ENCODE results near the gene POLK. TPM values are rescaled to one million over a fixed set of nuclear protein-coding genes. Genes with fewer than 3 reads are reported as not detected.
A peak's percentile ranks its signal among the peaks of the same experiment; 100 is the strongest.

POLK gene
- total RNA-seq, 1 donor = 50.1 TPM

GRCh38 chr5:75538211-75538610 lies 26.5 kb downstream of the POLK start:
- no peak overlapping the region for H3K4me3 ChIP-seq (ENCODE audit: low read depth, low read length)
- TF ChIP-seq, protein P1, sequence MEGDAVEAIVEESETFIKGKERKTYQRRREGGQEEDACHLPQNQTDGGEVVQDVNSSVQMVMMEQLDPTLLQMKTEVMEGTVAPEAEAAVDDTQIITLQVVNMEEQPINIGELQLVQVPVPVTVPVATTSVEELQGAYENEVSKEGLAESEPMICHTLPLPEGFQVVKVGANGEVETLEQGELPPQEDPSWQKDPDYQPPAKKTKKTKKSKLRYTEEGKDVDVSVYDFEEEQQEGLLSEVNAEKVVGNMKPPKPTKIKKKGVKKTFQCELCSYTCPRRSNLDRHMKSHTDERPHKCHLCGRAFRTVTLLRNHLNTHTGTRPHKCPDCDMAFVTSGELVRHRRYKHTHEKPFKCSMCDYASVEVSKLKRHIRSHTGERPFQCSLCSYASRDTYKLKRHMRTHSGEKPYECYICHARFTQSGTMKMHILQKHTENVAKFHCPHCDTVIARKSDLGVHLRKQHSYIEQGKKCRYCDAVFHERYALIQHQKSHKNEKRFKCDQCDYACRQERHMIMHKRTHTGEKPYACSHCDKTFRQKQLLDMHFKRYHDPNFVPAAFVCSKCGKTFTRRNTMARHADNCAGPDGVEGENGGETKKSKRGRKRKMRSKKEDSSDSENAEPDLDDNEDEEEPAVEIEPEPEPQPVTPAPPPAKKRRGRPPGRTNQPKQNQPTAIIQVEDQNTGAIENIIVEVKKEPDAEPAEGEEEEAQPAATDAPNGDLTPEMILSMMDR (IDR thresholded peaks at IDR 0.05; ENCODE audit: insufficient read depth, low read depth, low read length) = no peak
- peak; percentile 24 for DNase-seq (ENCODE audit: low read depth)

- DNase-seq (ENCODE audit: low read depth) = no peak
- TF ChIP-seq, protein P1 (IDR thresholded peaks at IDR 0.05; ENCODE audit: insufficient read depth, low read depth, low read length) = no peak
Observed at GRCh38 chr5:75545131-75545530, 33.4 kb downstream of the POLK start.

GRCh38 chr5:75546830-75547229 lies 35.1 kb downstream of the POLK start:
- TF ChIP-seq, protein P1 (IDR thresholded peaks at IDR 0.05; ENCODE audit: insufficient read depth, low read depth, low read length) = no peak
- no peak overlapping the region for H3K4me3 ChIP-seq (ENCODE audit: low read depth, low read length)
- DNase-seq (ENCODE audit: low read depth) = no peak

More at GRCh38 chr5:75545131-75545530, 33.4 kb downstream of the POLK start:
- H3K4me3 ChIP-seq (ENCODE audit: low read depth, low read length) = no peak overlapping the region

GRCh38 chr5:75547812-75548211 lies 36.1 kb downstream of the POLK start:
- no peak for DNase-seq (ENCODE audit: low read depth)
- TF ChIP-seq, protein P1 (IDR thresholded peaks at IDR 0.05; ENCODE audit: insufficient read depth, low read depth, low read length) = no peak

GRCh38 chr5:75550597-75550996 lies 38.9 kb downstream of the POLK start:
- H3K4me3 ChIP-seq (ENCODE audit: low read depth, low read length) = no peak overlapping the region
- DNase-seq (ENCODE audit: low read depth) = no peak
- TF ChIP-seq, protein P1 (IDR thresholded peaks at IDR 0.05; ENCODE audit: insufficient read depth, low read depth, low read length) = no peak

More at GRCh38 chr5:75547812-75548211, 36.1 kb downstream of the POLK start:
- no peak overlapping the region for H3K4me3 ChIP-seq (ENCODE audit: low read depth, low read length)

DNA sequence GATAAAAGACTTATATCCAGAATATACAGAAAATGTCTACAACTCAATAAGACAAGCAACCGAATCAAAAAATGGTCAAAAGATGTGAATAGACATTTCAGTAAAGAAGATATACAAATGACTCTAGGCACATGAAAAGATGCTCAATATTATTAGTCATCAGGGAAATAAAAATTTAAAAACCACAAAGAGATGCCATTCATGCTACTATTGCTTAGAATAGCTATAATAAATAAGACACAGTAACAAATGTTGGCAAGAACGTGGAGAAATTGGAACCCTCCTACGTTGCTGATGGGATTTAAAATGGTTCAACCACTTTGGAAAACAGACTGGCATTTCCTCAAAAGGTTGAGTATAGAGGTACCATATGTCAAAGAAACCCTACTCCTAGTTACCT lies 39.8 kb downstream of the POLK start:
- DNase-seq (ENCODE audit: low read depth) = peak; percentile 16
- H3K4me3 ChIP-seq (ENCODE audit: low read depth, low read length) = no peak overlapping the region
- TF ChIP-seq, protein P1 (IDR thresholded peaks at IDR 0.05; ENCODE audit: insufficient read depth, low read depth, low read length) = no peak

GRCh38 chr5:75552764-75553163 lies 41.1 kb downstream of the POLK start:
- TF ChIP-seq, protein P1 (IDR thresholded peaks at IDR 0.05; ENCODE audit: insufficient read depth, low read depth, low read length) = no peak
- no peak overlapping the region for H3K4me3 ChIP-seq (ENCODE audit: low read depth, low read length)
- DNase-seq (ENCODE audit: low read depth) = no peak

Measured in fibroblast of villous mesenchyme (primary cell).